HCT116 (cell line): ENCODE results near the gene STOX2. TPM values are rescaled to one million over a fixed set of nuclear protein-coding genes. Genes with fewer than 3 reads are reported as not detected.

Experiments used
- ATAC-seq: fragments of 200-7000 bp; cut with Tn5 transposase; 2 replicates; pipeline ENCODE4 v1.9.1; 2020; ENCODE audit warnings: mild to moderate bottlenecking, moderate library complexity
- BruUV-seq: library from RNA; stranded (reverse); fragments of 400-500 nt; replicated peaks from 2 replicates; lab custom pipeline; 2021; lab: Mats Ljungman, UMichigan
- CTCF ChIA-PET: fragments of 300-600 bp; sonication (Branson Sonifier 250); formaldehyde crosslinking; loops from one replicate; lab custom pipeline; 2021; ENCODE audit warnings: antibody characterized with exemption; lab: Charles Lee
- POLR2A ChIA-PET: fragments of 300-600, 350-600 bp; sonication (Branson Sonifier 250); formaldehyde crosslinking; loops from one replicate; lab custom pipeline; 2021; ENCODE audit warnings: antibody characterized with exemption; lab: Charles Lee
- RAD21 ChIA-PET, 2 experiments: fragments of 300-600 bp; sonication (Branson Sonifier 250); formaldehyde crosslinking; loops; one replicate each; lab custom pipeline; 2023; ENCODE audit warnings: low total read pairs in 2 of 2; ENCODE audit not compliant: uncharacterized antibody in 2 of 2, unreplicated experiment in 2 of 2, low non-redundant PET in 1 of 2; lab: Charles Lee
- DNase-seq: peaks from one replicate; pipeline ENCODE4 v3.0.0-alpha.2; 2010; ENCODE audit warnings: low read depth, low spot score
- H2AFZ ChIP-seq: fragments of 200-600 bp; shearing (Covaris generic), sonication (generic); 2 replicates; pipeline ENCODE4 v1.6.1; 2017; ENCODE audit warnings: low read depth, mixed run types, mixed read lengths, antibody characterized with exemption, low read length; ENCODE audit not compliant: poor library complexity, severe bottlenecking
- H3K27ac ChIP-seq: 2 replicates; pipeline ENCODE4 v1.5.1; 2012; ENCODE audit warnings: low read depth, low read length
- H3K27me3 ChIP-seq: fragments of 200-600 bp; sonication (generic); 2 replicates; pipeline ENCODE4 v1.6.1; 2016; ENCODE audit warnings: mixed run types, low read length, mixed read lengths; ENCODE audit not compliant: insufficient read depth
- H3K36me3 ChIP-seq, 2 experiments: fragments of 200-500 bp in 1 of 2; fragments of 200-600 bp in 1 of 2; sonication (Bioruptor generic) in 1 of 2; sonication (generic) in 1 of 2; 2 replicates each; pipeline versions ENCODE4 v1.5.1 to v1.6.1; 2014 to 2016; ENCODE audit warnings: low read length in 2 of 2, inconsistent platforms in 1 of 2, mixed read lengths in 1 of 2, mixed run types in 1 of 2; ENCODE audit not compliant: insufficient read depth in 2 of 2, control insufficient read depth in 1 of 2
- H3K4me1 ChIP-seq, 2 experiments: fragments of 200-600 bp in 1 of 2; sonication (generic) in 1 of 2; 2 replicates each; pipeline versions ENCODE4 v1.5.1 to v1.6.1; 2012 to 2017; ENCODE audit warnings: low read length in 2 of 2, inconsistent platforms in 1 of 2, mild to moderate bottlenecking in 1 of 2, mixed read lengths in 1 of 2, mixed run types in 1 of 2, moderate library complexity in 1 of 2; ENCODE audit not compliant: insufficient read depth in 2 of 2, control insufficient read depth in 1 of 2
- H3K4me2 ChIP-seq: fragments of 200-600 bp; sonication (generic); 2 replicates; pipeline ENCODE4 v1.6.1; 2017; ENCODE audit warnings: mixed run types, low read length, mixed read lengths
- H3K4me3 ChIP-seq, 2 experiments: fragments of 200-600 bp in 1 of 2; sonication (generic) in 1 of 2; replicated peaks in 1 of 2; 2 replicates each; pipeline ENCODE4 v1.5.1; 2011 to 2016; ENCODE audit warnings: low read length in 2 of 2, control low read depth in 1 of 2, low read depth in 1 of 2, mild to moderate bottlenecking in 1 of 2, mixed read lengths in 1 of 2, mixed run types in 1 of 2
- H3K79me2 ChIP-seq: fragments of 200-600 bp; sonication (generic); 2 replicates; pipeline ENCODE4 v1.6.1; 2017; ENCODE audit warnings: mild to moderate bottlenecking, mixed run types, low read length, moderate library complexity, mixed read lengths; ENCODE audit not compliant: insufficient read depth
- H3K9ac ChIP-seq: fragments of 200-600 bp; sonication (generic); 2 replicates; pipeline ENCODE4 v1.6.1; 2016; ENCODE audit warnings: low read length, mixed read lengths
- H3K9me2 ChIP-seq: fragments of 200-600 bp; sonication (generic), shearing (Covaris generic); 2 replicates; pipeline ENCODE4 v1.6.1; 2017; ENCODE audit warnings: mixed run types, mild to moderate bottlenecking, moderate library complexity; ENCODE audit not compliant: insufficient read depth
- H3K9me3 ChIP-seq, 2 experiments: fragments of 200-500 bp in 1 of 2; fragments of 200-600 bp in 1 of 2; sonication (Bioruptor generic) in 1 of 2; sonication (generic) in 1 of 2; 2 replicates each; pipeline ENCODE4 v1.6.1; 2014 to 2017; ENCODE audit warnings: low read length in 2 of 2, mixed read lengths in 2 of 2, inconsistent platforms in 1 of 2, low read depth in 1 of 2, mild to moderate bottlenecking in 1 of 2, mixed run types in 1 of 2, moderate library complexity in 1 of 2; ENCODE audit not compliant: control insufficient read depth in 1 of 2, insufficient read depth in 1 of 2
- H4K20me1 ChIP-seq: fragments of 200-600 bp; sonication (generic), shearing (Covaris generic); 2 replicates; pipeline ENCODE4 v1.6.1; 2017; ENCODE audit warnings: mixed run types, mild to moderate bottlenecking, moderate library complexity; ENCODE audit not compliant: insufficient read depth
- FOSL1 ChIP-seq: IDR thresholded peaks from 2 replicates; pipeline ENCODE4 v1.6.1; 2012; ENCODE audit warnings: low read depth
- SIN3A ChIP-seq: IDR thresholded peaks from 2 replicates; pipeline ENCODE4 v1.6.1; 2012; ENCODE audit warnings: low read depth
- intact Hi-C: fragments of 100-400 bp; cut with micrococcal nuclease; formaldehyde crosslinking; loops from 2 replicates; pipeline ENCODE4 v1.10.0; 2022
- total RNA-seq: library from RNA; stranded (reverse); gene quantifications from one replicate; pipeline ENCODE4 v1.2.1, GENCODE V29; 2021; ENCODE audit not compliant: unreplicated experiment
- TF ChIP-seq, protein P1 (sequence below): IDR thresholded peaks from 2 replicates; pipeline ENCODE4 v1.6.1; 2012; ENCODE audit warnings: low read depth
- TF ChIP-seq, protein P2 (sequence below): IDR thresholded peaks from 2 replicates; pipeline ENCODE4 v1.6.1; 2012
- TF ChIP-seq, protein P3 (sequence below): IDR thresholded peaks from 2 replicates; pipeline ENCODE4 v1.6.1; 2012

Gene STOX2
- total RNA-seq, 1 experiment from 2014 or later, result 6.3 TPM

DNA sequence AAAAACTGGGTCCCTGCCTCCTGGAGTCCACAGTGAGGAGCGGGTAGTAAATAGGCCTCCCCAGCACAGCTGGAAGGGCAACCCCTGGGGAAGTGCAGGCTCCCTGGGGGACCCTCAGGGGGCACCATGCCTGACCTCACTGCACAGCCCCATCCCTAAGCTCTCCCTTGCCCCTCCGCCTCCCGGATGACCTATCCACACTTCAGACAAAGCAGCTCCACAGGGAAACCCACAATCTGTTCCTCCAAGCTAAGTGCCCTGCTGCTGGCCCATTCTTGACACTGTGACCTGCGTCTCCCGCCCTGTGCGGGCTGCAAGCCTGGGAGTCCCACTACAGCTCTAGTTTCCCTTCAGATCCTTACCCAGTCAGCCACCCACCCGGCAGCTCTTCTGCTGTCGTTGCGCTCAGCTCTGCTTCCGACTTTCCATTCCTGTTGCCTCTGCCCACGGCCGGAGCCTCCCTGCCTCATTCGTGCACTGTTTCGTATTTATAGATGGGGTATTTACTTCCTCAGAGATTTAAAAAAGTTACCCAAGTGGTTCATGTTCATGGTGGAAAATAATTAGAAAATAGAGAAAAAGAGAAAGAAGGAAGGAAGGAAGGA is 47.0 kb upstream of the STOX2 start:
- no peak overlapping the region for H3K27ac ChIP-seq
- no peaks in the 10 kb centered on the region for H3K79me2 ChIP-seq
- H3K4me1 ChIP-seq, result no peaks in the 10 kb centered on the region
- ChIA-PET POLR2A (no interaction called here), CTCF (no interaction called here), RAD21 (no interaction called here)
- DNase-seq (no peak), ATAC-seq (no peak)
- H4K20me1 ChIP-seq, result no peaks in the 10 kb centered on the region
- no peak overlapping the region for H3K4me3 ChIP-seq
- no peaks in the 10 kb centered on the region for H3K36me3 ChIP-seq
- no TSS peak for BruUV-seq
- no peak overlapping the region for H3K4me2 ChIP-seq
- no peak overlapping the region for H3K9ac ChIP-seq
- no peaks in the 10 kb centered on the region for H3K27me3 ChIP-seq
- intact Hi-C loops, result no loop called here
- no peaks in the 10 kb centered on the region for H3K9me3 ChIP-seq
- TF ChIP-seq, protein P1, sequence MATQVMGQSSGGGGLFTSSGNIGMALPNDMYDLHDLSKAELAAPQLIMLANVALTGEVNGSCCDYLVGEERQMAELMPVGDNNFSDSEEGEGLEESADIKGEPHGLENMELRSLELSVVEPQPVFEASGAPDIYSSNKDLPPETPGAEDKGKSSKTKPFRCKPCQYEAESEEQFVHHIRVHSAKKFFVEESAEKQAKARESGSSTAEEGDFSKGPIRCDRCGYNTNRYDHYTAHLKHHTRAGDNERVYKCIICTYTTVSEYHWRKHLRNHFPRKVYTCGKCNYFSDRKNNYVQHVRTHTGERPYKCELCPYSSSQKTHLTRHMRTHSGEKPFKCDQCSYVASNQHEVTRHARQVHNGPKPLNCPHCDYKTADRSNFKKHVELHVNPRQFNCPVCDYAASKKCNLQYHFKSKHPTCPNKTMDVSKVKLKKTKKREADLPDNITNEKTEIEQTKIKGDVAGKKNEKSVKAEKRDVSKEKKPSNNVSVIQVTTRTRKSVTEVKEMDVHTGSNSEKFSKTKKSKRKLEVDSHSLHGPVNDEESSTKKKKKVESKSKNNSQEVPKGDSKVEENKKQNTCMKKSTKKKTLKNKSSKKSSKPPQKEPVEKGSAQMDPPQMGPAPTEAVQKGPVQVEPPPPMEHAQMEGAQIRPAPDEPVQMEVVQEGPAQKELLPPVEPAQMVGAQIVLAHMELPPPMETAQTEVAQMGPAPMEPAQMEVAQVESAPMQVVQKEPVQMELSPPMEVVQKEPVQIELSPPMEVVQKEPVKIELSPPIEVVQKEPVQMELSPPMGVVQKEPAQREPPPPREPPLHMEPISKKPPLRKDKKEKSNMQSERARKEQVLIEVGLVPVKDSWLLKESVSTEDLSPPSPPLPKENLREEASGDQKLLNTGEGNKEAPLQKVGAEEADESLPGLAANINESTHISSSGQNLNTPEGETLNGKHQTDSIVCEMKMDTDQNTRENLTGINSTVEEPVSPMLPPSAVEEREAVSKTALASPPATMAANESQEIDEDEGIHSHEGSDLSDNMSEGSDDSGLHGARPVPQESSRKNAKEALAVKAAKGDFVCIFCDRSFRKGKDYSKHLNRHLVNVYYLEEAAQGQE, result no peak
- TF ChIP-seq FOSL1, result no peak
- TF ChIP-seq, protein P2, sequence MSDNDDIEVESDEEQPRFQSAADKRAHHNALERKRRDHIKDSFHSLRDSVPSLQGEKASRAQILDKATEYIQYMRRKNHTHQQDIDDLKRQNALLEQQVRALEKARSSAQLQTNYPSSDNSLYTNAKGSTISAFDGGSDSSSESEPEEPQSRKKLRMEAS, result no peak
- no peaks in the 10 kb centered on the region for H3K9me2 ChIP-seq
- H2AFZ ChIP-seq, result no peak overlapping the region

DNA sequence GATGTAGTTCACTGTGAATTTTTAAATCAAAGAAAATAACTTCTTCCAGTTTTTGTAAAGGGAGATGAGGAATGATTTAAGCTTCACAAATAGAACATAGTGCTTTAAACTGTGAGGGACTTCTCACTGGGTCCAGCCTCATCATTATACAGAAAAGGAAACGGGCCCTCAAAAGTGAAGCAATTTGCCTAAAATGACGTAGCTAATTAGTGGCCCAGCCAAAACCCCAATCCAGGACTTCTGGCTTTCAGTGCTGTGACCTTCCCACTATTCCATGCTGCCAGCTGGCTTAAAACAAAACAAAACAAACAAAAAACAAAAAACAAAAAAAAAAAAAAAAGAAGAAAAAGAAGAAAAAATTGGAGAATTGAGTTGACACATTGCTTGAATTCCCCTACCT is 45.0 kb upstream of the STOX2 start:
- H3K9ac ChIP-seq, result no peak overlapping the region
- H3K27me3 ChIP-seq, result no peaks in the 10 kb centered on the region
- DNase-seq (no peak), ATAC-seq (no peak)
- no peak overlapping the region for H2AFZ ChIP-seq
- TF ChIP-seq, protein P2, result no peak
- TF ChIP-seq, protein P3, sequence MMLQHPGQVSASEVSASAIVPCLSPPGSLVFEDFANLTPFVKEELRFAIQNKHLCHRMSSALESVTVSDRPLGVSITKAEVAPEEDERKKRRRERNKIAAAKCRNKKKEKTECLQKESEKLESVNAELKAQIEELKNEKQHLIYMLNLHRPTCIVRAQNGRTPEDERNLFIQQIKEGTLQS, result no peak
- TF ChIP-seq SIN3A, result no peak
- H3K9me2 ChIP-seq, result no peaks in the 10 kb centered on the region
- no peaks in the 10 kb centered on the region for H3K36me3 ChIP-seq
- intact Hi-C loops, result no loop called here
- H3K4me2 ChIP-seq, result no peak overlapping the region
- no TSS peak for BruUV-seq
- CTCF ChIA-PET, result no interaction called here
- no peaks in the 10 kb centered on the region for H4K20me1 ChIP-seq
- no peak overlapping the region for H3K27ac ChIP-seq
- no peaks in the 10 kb centered on the region for H3K79me2 ChIP-seq
- no peak overlapping the region for H3K4me3 ChIP-seq
- H3K4me1 ChIP-seq, result no peaks in the 10 kb centered on the region
- POLR2A ChIA-PET, result no interaction called here
- H3K9me3 ChIP-seq, result no peaks in the 10 kb centered on the region
- RAD21 ChIA-PET, result no interaction called here
